ENCODE measurements around the gene NPDC1. TPM values are rescaled to one million over a fixed set of nuclear protein-coding genes. Genes with fewer than 3 reads are reported as not detected.

The NPDC1 gene
- total RNA-seq, 1 experiment from 2014 or later = 25.4 TPM

DNA sequence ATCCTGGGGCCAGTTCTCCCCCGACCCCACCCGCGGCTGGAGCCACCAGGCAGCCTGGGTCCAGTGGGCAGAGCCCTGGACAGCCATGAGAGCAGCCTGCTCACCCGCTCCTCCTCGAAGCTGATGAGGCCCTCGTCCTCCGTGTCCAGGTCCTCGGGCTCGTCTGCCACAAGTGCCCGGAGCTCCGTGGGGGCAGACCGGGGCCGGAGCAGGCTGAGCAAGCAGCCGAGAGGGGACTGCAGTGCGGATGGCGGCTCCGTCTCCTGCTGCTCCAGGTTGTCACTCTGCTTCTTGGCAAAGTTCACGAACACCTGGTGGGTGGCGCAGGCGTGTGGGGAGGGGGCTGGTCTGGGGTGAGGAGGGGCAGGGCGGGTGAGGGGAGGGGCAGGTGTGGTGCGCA is 37.7 kb downstream of the NPDC1 start:
- intact Hi-C loops (cut with micrococcal nuclease) = no loop called here
- Histone ChIP-seq H3K27me3 (ENCODE audit: low read length) (no peaks in the 10 kb centered on the region), H3K9ac (ENCODE audit: low read length) (no peak overlapping the region), H3K4me2 (ENCODE audit: low read length) (no peak overlapping the region), H3K36me3 (ENCODE audit: low read depth, low read length) (no peaks in the 10 kb centered on the region), H3F3A (ENCODE audit: low read length, unreplicated experiment) (no peaks in the 10 kb centered on the region), H3K4me3 (ENCODE audit: low read length) (no peak overlapping the region), H3K9me2 (replicated peaks; ENCODE audit: low read length) (no peaks in the 10 kb centered on the region), H3K79me2 (ENCODE audit: low read length) (no peaks in the 10 kb centered on the region), H3K4me1 (ENCODE audit: insufficient read depth, low read length) (no peaks in the 10 kb centered on the region), H3K9me3 (ENCODE audit: low read length) (no peaks in the 10 kb centered on the region), H4K20me1 (ENCODE audit: low read length) (no peaks in the 10 kb centered on the region), H3K27ac (ENCODE audit: low read length) (no peak overlapping the region), H2AFZ (ENCODE audit: low read length) (no peak overlapping the region)
- ChIA-PET CTCF (no interaction called here), POLR2A (ENCODE audit: unreplicated experiment) (no interaction called here)
- no peak for DNase-seq
- no TSS peak for BruUV-seq (replicated peaks)
- no peak for ATAC-seq
- TF ChIP-seq EZH2phosphoT487 (IDR thresholded peaks at IDR 0.05; ENCODE audit: borderline replicate concordance, low read length) (no peak), EZH2 (IDR thresholded peaks at IDR 0.05; ENCODE audit: low read length, unreplicated experiment) (no peak)
- TF ChIP-seq, protein P1, sequence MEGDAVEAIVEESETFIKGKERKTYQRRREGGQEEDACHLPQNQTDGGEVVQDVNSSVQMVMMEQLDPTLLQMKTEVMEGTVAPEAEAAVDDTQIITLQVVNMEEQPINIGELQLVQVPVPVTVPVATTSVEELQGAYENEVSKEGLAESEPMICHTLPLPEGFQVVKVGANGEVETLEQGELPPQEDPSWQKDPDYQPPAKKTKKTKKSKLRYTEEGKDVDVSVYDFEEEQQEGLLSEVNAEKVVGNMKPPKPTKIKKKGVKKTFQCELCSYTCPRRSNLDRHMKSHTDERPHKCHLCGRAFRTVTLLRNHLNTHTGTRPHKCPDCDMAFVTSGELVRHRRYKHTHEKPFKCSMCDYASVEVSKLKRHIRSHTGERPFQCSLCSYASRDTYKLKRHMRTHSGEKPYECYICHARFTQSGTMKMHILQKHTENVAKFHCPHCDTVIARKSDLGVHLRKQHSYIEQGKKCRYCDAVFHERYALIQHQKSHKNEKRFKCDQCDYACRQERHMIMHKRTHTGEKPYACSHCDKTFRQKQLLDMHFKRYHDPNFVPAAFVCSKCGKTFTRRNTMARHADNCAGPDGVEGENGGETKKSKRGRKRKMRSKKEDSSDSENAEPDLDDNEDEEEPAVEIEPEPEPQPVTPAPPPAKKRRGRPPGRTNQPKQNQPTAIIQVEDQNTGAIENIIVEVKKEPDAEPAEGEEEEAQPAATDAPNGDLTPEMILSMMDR (conservative IDR thresholded peaks at IDR 0.05; ENCODE audit: low read depth, low read length) = no peak

DNA sequence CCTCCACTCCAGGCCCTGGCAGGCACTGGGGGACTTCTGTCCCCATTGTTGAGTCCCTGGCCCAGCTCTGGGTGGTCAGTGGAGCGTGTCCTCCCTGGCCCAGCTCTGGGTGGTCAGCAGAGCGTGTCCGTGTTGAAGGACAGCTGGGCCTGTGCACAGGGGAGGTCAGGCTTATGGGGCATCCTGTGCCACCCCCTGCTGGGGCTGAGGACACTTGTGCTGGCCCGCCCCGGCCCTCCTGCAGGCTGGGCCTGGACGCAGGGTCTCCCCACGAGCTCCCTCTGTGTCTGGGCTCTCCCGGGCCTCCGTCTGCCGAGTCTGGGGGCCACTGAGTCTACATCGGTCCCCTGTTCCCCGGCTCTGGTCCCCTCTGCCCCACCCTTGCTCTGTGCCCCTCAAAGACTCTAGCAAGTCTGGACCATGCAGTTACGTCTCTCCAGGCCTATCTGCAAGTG is 38.1 kb downstream of the NPDC1 start:
- no peaks in the 10 kb centered on the region for H3K79me2 ChIP-seq (ENCODE audit: low read length)
- DNase-seq (no peak), ATAC-seq (no peak)
- no peaks in the 10 kb centered on the region for H3K36me3 ChIP-seq (ENCODE audit: low read depth, low read length)
- intact Hi-C loops (cut with micrococcal nuclease) = no loop called here
- BruUV-seq (replicated peaks) = no TSS peak
- H3K4me2 ChIP-seq (ENCODE audit: low read length) = no peak overlapping the region
- TF ChIP-seq, protein P1 (conservative IDR thresholded peaks at IDR 0.05; ENCODE audit: low read depth, low read length) = no peak
- TF ChIP-seq EZH2phosphoT487 (IDR thresholded peaks at IDR 0.05; ENCODE audit: borderline replicate concordance, low read length) (no peak), EZH2 (IDR thresholded peaks at IDR 0.05; ENCODE audit: low read length, unreplicated experiment) (no peak)
- no peaks in the 10 kb centered on the region for H3F3A ChIP-seq (ENCODE audit: low read length, unreplicated experiment)
- H3K4me1 ChIP-seq (ENCODE audit: insufficient read depth, low read length) = no peaks in the 10 kb centered on the region
- ChIA-PET CTCF (no interaction called here), POLR2A (ENCODE audit: unreplicated experiment) (no interaction called here)
- H3K9me2 ChIP-seq (replicated peaks; ENCODE audit: low read length) = no peaks in the 10 kb centered on the region
- no peak overlapping the region for H2AFZ ChIP-seq (ENCODE audit: low read length)
- no peak overlapping the region for H3K4me3 ChIP-seq (ENCODE audit: low read length)
- H4K20me1 ChIP-seq (ENCODE audit: low read length) = no peaks in the 10 kb centered on the region
- H3K27ac ChIP-seq (ENCODE audit: low read length) = no peak overlapping the region
- H3K9ac ChIP-seq (ENCODE audit: low read length) = no peak overlapping the region
- H3K9me3 ChIP-seq (ENCODE audit: low read length) = no peaks in the 10 kb centered on the region
- no peaks in the 10 kb centered on the region for H3K27me3 ChIP-seq (ENCODE audit: low read length)

DNA sequence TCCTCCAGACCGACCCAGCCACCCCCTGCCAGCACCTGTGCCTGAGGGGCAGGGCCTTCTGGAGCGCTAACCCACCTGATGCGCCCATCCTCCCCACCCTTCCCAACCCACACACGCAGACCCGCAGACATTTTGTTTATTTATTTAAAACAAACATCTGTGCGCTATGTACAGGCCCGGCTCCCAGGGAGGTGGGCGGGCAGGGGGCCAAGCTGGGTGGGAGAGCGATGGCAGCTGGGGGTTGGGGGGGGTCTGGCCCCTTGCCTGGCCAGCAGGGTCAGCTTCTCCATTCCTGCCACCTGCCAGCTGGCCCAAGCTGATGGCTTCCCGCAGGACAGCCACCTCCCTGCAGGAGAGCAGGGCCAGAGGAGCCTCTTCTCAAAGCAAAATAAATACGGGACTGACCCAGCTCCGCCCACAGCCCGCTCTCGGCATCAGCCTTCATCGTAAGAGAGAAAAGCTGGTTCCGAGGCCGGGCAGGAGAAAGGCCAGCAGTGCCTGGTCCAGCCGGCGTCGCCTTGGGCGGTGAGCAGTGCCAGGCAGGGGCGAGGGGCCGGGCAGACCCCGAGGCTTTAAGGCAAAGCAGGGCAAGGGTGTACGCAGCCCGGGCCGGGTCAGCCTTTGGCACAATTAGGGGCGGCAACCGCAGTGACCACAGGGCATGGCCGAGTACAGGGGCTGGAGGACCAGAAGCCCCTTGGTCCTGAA is 38.7 kb downstream of the NPDC1 start:
- ChIA-PET POLR2A (ENCODE audit: unreplicated experiment) (no interaction called here), CTCF (no interaction called here)
- no peak overlapping the region for H3K9ac ChIP-seq (ENCODE audit: low read length)

More for the DNA sequence above, 38.7 kb downstream of the NPDC1 start:
- DNase-seq (no peak), ATAC-seq (no peak)
- Histone ChIP-seq H3K4me3 (ENCODE audit: low read length) (no peak overlapping the region), H3K4me1 (ENCODE audit: insufficient read depth, low read length) (no peaks in the 10 kb centered on the region), H3K27me3 (ENCODE audit: low read length) (no peaks in the 10 kb centered on the region), H3K36me3 (ENCODE audit: low read depth, low read length) (no peaks in the 10 kb centered on the region), H3F3A (ENCODE audit: low read length, unreplicated experiment) (no peaks in the 10 kb centered on the region), H3K9me3 (ENCODE audit: low read length) (no peaks in the 10 kb centered on the region), H3K27ac (ENCODE audit: low read length) (no peak overlapping the region), H3K9me2 (replicated peaks; ENCODE audit: low read length) (no peaks in the 10 kb centered on the region), H3K79me2 (ENCODE audit: low read length) (no peaks in the 10 kb centered on the region), H3K4me2 (ENCODE audit: low read length) (no peak overlapping the region), H4K20me1 (ENCODE audit: low read length) (no peaks in the 10 kb centered on the region), H2AFZ (ENCODE audit: low read length) (no peak overlapping the region)
- no TSS peak for BruUV-seq (replicated peaks)
- TF ChIP-seq, protein P1 (conservative IDR thresholded peaks at IDR 0.05; ENCODE audit: low read depth, low read length) = no peak
- TF ChIP-seq EZH2 (IDR thresholded peaks at IDR 0.05; ENCODE audit: low read length, unreplicated experiment) (no peak), EZH2phosphoT487 (IDR thresholded peaks at IDR 0.05; ENCODE audit: borderline replicate concordance, low read length) (no peak)
- intact Hi-C loops (cut with micrococcal nuclease) = no loop called here
